Amniotic stem cell (primary cell): ENCODE results near the gene EVI5L.

Experiments used
- DNase-seq: peaks from one replicate; lab custom pipeline; 2025; lab: John Stamatoyannopoulos, UW

The EVI5L gene

GRCh38 chr19:7912697-7913564 is 82.9 kb downstream of the EVI5L start:
- DNase-seq, result no peak

GRCh38 chr19:7913652-7914051 is 83.6 kb downstream of the EVI5L start:
- no peak for DNase-seq

GRCh38 chr19:7914099-7914498 is 84.1 kb downstream of the EVI5L start:
- DNase-seq, result no peak
